NCI-H146 treated with DMSO at 0.1 percent for 48 hours (cell line): ENCODE measurements around the gene ISG15.
"Not testable (repeated sequence)": the region's sequence is repeated elsewhere in the genome, so short reads cannot be mapped to it uniquely, and the experiment has no call there.

Source experiments
- DNase-seq: peaks from one replicate; lab custom pipeline; 2025; ENCODE audit not compliant: unreplicated experiment; lab: John Stamatoyannopoulos, UW

Gene ISG15

DNA sequence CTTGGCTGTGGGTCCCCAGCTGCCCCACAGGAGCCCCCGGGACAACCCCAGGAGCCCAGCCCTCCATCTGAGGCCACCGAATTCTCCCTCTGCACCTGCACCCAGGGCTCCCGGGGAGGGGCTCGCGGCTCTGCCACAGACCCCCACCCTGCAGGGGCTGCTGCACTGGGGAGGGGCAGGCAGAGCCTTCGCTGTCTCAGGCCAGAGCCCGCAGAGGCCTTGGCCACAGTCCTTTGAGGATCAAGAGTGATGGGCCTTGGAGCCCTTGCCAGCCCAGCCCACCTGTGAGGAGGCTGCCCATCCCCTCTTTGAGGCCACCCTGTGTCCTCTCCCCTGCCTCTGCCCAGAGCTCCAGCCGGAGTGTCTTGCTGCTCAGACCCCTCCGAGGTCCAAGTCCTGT is 37.9 kb upstream of the ISG15 start:
- no peak for DNase-seq

DNA sequence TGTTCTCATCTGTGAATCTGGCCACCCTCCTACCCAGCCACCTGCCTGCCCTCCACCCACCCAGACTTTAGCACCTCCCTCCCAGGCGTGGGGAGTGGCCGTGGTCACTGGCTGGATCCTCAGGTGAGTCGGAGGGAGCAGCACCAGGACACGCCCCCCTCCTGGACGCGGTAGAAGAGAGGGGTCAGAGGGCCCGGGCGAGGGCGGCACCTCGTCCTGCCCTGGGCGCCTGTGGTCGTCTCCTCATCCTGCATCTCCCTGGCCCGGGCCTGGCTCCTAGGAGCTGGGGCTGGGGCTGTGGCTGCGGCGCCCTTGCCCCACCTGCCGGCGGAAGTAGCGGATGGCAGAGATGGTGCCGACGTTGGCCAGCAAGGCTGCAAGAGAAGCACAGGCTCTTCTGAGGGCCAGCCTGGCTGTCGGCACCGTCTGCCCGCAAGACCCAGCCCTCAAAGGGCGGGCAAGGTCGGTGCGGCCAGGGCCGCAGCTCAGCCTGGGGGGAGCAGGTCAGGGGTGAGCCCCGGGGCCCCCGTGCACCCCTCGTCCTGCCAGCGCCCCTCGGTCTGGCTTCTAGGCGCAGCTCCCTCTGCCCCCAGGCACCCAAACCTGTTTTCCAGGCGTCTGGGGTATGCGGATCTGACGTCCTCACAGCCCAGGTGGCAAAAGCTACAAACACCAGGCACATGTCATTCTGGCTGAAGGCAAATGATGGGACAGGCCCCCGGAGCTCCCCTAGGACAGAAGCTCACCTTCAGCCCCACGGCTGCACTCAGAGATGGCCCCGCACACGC is 37.2 kb upstream of the ISG15 start:
- no peak for DNase-seq

DNA sequence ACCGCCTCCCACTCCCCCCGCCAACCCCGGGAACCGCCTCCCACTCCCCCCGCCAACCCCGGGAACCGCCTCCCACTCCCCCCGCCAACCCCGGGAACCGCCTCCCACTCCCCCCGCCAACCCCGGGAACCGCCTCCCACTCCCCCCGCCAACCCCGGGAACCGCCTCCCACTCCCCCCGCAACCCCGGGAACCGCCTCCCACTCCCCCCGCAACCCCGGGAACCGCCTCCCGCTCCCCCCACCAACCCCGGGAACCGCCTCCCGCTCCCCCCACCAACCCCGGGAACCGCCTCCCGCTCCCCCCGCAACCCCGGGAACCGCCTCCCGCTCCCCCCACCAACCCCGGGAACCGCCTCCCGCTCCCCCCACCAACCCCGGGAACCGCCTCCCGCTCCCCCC is 36.5 kb upstream of the ISG15 start:
- DNase-seq, result not testable (repeated sequence)

DNA sequence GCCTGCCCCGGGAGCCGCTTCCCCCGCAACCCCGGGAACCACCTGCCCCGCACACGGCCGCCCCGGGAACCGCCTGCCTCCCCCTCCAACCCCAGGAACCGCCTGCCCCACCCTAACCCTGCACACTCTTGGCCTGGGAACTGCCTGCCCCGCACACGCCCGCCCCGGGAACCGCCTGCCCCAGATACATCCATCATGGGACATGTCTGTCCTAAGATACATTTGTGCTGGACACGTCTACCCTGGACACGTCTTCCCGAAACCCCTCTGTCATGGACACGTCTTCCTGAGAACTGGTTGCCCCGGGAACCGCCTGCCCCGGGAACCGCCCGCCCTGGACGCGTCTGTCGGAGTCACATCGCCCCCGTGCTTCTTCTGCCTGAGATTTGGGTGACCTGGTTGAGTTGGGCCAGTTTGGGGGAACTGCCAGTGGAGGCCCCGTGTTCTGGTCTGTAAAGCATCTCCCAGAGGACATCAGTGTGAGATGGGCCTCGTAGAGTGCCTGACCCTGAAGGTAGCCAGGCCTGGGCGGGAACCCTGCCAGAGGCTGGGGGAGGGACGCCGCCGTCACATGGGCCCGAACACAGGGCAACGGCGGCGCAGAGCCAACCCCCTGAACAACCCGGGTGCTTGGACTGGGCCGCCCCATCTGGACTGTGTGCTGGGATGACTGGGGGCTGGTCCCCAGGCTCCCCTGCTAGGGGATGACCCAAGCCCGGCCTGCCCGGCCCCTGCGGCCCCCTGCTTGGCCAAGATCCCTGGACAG is 35.0 kb upstream of the ISG15 start:
- no peak for DNase-seq

DNA sequence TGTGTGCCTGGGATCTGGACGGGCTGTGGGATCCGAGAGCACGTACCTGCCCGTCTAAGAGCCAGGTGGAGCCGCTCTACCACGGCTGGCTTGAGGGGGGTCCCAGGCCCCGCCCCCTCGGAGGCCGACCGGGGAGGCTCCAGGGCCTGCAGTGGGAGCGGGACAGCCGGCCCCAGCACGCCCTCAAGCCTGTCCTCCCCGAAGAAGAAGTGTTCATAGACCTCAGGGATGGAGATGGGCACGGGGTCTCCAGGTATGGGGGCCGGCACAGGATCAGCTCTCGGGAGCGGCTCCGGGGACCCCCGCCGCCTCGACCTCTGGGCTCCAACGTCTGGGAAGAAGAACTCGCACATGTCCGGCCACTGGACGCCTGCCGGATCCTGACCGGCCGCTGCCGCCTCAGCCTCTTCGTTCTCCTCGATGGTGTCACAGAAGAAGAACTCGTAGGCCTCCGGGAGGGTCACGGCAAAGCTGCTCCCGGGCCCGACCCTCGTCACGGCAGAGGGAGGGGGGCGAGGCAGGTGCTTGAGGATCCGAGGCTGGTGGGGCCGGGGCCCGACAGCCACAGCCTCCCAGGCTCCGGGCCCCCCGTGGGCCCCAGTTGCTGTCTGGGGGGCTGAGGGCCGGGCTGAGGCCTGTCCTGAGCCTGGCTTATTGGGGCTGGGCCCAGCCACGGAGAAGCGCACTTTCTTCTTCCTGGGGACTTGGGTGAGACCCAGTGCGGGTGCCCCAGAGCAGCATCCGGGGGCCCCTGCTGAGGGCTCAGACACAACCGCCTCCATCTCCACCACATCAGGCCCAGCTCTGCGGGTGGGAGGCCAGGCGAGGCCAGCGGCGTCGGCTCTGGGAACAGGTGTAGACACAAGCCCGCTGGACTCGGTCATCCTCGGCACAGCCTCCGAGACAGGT is 34.2 kb upstream of the ISG15 start:
- DNase-seq, result no peak

DNA sequence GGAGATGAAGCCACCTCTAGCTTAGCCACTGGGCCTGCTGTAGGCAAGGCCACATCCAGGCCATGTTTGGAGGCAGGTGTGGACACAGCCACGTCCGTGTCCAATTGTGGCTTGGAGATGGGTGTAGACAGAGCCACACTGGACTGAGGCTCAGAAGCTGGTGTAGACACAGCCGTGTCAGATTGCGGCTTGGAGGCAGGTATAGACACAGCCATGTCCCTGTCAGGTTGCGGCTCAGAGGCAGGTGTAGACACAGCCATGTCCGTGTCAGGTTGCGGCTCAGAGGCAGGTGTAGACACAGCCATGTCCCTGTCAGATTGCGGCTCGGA is 33.6 kb upstream of the ISG15 start:
- no peak for DNase-seq

DNA sequence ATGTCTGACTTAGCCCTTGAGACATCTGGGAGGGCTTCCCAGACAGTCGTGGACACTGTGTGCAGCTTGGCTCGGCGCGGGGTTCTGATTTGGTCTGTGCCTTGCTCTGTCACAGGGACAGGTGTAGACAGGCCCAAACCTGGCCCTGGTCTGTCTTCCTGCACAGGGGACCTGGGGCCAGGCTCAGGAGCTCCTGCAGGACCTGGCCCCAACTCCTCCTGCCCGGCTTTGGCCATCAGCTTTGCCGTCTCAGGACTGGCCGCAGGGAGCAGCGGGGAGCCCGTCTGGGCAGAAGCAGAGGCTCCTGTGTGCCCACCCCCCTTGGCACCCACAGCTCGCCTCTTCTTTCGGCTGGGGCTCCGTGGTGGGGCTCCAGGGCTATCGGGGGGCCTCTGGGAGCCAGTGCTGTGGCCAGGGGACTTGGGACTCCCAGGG is 33.1 kb upstream of the ISG15 start:
- DNase-seq, result no peak

DNA sequence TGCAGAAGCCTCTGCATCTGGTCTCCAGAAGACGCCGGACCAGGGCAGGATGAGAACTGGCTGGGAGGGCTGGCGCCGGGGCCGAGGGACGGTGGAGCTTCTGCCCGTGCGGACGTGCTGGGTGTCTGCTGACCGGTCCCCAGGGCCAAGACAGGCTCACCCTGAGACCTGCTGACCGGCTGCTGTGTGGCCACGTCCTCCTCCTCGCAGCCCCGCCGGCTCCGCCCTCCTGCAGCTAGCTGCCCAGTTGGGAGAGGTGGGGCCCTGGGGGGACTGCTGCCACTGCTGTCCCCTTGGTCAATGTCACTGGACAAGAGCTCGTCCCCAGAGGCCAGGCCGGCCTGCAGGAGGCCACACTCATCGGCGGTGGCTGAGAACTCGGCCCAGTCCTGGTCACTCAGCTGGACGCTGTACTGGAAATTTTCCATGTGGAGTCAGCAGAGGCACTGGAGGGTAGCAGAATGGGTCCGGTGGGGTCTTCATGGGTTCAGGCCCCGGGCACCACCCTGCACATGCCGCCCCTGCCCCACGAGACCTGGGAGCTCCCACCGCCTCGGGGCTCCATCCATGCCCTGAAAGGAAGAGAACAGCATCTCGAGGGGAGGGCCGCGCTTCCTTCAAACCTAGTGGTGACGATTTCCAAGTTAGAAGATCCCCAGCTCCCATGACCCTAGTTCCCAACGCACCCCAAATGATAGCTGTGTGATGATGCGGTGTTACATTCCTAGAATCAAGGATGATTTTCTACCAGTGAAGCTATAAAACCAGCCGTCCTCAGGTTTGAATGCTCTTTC is 32.5 kb upstream of the ISG15 start:
- no peak for DNase-seq

DNA sequence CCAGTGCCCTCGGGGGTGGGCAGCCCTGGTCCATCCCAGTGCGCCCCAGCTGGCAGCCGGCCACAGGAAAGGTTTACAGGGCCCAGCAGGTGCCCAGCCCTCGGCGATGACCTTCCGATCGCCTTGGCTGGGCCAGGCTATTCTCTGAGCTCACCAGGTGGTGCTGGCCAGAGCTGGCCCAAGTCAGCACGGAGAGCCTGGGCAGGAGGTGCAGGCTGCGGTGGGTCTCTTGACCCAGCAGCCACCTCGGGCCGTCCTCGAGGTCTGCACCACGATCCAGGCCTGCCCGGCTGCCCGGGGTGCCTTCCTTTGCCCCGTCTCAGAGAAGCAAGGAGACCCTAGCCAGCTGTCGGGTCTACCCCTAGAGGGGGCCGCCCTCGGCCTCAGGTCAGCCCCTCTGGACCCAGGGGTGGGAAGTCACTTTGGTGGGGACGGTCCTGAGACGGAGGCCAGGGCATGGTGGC is 31.8 kb upstream of the ISG15 start:
- no peak for DNase-seq

DNA sequence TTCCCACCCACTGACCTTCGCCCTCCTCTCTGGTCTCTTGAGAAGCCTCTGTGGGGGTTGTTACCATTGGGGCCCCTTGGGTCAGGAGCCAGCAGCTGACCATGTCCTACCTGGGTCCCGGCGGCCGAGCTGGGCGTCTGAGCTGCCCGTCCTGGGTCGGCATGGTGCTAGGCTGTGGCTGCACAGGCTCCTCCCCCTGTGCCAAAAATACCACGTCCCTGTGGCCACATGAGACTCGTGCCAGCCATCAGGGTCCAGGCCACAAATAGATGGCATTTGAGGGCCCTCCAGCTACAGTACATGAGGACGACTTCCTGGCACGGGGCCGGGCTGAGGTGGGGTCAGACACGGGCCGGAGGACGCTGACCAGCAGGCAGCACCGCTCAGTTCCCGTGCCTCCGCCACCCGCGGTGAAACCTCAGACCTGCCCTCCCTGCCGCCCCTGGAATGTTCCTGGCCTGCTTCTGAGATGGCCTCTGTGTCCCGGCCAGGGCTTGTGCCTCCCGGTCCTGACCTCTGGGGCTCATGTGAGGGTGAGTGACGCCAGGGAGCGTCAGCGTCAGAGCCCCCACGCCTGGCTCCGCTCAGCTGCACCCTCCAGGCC is 31.2 kb upstream of the ISG15 start, which contains the start of gene PERM1:
Gene PERM1 (minus strand): TSS at position 139 of the 604 bp plus-strand sequence. CDS start 1,064 bp downstream, outside the sequence.
- DNase-seq, result no peak

DNA sequence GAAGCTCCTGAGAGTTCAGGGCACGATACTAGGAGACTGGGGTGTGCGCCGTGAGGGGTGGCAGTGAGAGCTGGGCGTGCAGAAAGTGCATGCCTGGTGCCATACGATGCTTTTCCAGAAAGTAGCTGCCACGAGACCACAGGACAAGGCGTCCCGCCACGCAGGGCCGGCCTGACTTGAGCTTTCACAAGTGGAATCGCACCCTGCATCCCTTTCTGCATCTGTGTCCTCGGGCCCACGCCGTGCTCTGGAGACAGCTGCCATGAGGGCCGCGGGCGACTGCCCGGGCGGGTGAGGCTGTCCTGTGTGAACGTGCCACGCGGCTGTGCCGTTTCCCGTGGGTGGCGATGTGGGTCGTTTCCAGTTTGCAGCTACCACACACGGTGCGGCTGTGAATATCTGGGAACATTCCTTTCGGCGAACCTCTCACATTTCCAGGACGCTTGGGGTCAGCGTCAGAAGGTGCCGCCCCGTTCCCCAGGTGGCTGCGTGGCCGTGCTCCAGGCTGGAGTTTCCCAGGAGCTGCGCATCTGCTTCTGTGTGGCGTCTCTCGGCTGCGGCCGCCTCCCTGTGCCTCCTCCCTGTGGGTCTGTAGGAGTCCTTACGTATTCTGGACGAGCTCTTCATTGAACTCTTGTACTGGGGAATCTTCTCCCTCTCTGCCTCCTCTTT is 30.4 kb upstream of the ISG15 start:
- no peak for DNase-seq

DNA sequence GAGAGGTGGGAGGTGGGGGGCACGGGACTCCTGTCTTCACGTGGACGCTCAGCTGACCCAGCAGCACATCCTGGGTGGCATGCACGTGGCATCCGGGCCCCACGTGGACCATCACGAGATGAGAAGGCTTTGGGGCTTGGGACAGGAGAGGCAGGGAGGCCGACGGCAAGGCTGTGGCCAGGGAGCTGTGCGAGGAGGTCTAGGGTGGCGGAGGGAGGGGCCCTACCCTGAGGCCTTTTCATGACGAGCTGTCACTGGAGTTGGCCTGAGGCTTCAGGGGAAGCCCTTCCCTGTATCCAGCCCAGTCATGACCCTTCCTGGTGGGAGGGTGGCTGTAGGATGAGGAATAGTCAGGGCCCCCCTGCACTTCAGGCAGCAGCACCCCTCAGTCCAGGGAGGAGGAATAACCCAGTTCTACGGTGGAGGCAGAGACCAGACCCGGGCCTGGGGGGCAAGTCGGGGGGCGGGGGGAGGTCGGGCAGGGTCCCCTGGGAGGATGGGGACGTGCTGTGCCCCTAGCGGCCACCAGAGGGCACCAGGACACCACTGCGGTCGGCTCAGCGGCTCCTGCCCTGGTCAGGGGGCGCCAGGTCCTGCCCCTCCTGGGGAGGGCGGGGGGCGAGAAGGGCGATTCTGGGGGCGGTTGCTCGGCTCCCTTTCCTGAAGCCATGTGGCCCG is 29.4 kb upstream of the ISG15 start:
- DNase-seq, result no peak

DNA sequence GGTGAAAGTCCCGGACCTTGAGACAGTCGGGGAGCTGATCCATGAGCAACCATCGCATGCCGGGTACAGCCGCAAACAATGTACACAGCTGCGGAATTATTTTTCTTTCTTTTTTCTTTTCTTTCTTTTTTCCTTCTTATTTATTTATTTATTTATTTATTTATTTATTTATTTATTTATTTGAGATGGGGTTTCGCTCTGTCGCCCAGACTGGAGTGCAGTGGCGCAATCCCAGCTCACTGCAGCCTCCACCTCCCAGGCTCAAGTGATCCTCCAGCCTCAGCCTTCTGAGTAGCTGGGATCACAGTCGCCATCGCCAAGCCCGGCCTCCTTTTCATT is 28.9 kb upstream of the ISG15 start:
- DNase-seq, result no peak

DNA sequence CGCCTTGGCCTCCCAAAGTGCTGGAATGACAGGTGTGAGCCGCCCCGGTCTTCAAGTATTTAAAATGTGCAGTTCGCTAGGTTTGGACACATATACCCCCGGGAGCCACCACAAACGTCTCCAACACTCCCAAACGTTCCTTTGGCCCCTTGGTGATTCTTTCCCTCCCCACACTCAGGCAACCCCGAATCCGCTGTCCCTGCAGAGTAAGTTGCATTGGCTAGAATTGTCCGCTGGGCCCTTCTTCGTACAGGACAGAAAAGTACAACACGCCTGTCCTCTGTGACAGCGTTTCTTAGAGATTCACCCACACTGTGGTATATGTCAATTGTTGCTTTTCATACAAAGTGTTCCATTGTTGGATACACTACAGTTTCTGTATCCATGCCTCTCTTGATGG is 28.2 kb upstream of the ISG15 start:
- no peak for DNase-seq

DNA sequence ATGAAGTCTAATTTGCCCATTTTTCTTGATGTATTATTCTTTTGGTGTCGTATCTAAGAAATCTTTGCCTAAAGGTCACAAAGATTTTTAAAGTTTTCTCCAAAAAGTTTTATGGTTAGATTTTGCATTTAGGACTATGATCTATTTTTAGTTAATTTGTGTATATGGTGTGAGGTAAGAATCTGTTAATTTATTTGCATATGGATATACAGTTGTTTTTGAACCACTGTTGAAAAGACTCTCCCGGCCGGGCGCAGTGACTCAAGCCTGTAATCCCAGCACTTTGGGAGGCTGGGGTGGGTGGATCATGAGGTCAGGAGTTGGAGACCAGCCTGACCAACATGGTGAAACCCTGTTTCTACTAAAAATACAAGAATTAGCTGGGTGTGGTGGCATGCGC is 25.2 kb upstream of the ISG15 start:
- not testable (repeated sequence) for DNase-seq

DNA sequence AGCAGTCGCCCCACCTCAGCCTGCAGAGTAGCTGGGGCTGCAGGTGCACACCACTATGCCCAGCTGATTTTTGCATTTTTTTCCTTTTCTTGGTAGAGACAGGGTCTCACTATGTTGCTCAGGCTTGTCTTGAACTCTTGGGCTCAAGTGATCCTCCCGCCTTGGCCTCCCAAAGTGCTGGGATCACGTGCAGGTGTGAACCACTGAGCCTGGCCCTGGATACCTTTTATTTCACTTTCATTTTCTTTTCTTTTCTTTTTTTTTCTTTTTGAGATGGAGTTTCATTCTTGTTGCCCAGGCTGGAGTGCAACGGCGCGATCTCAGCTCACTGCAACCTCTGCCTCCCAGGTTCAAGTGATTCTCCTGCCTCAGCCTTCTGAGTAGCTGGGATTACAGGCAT is 22.0 kb upstream of the ISG15 start:
- DNase-seq, result not testable (repeated sequence)

DNA sequence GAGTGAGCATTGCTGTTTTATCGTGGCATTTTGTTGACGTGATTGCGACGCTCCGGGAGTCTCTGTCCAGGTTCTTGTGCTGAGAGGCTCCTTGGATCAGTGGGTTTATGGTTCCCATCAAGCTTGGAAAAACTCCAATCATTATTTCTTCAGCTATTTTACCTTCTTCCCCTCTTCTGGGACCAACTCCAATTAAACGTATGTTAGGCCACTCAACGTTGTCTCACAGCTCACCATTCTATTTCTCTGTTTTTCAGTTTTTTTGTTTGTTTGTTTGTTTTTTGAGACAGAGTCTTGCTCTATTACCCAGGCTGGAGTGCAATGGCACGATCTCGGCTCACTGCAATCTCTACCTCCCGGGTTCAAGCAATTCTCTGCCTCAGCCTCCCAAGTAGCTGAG is 21.4 kb upstream of the ISG15 start:
- no peak for DNase-seq

DNA sequence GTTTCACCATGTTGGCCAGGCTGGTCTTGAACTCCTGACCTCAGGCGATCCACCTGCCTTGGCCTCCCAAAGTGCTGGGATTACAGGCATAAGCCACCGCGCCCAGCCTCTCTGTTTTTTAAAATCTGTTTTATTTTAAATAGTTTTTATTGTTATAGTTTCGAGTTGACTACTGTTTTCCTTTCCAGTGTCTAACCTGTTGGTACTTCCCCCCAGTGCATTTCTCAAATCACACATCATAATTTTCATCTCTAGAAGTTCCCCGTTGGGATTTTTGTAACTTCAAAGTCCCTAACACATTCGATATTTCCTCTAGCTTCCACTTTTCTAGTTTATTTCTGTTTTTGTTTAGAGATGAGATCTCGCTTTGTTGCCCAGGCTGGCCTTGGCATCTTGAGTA is 20.9 kb upstream of the ISG15 start:
- no peak for DNase-seq

DNA sequence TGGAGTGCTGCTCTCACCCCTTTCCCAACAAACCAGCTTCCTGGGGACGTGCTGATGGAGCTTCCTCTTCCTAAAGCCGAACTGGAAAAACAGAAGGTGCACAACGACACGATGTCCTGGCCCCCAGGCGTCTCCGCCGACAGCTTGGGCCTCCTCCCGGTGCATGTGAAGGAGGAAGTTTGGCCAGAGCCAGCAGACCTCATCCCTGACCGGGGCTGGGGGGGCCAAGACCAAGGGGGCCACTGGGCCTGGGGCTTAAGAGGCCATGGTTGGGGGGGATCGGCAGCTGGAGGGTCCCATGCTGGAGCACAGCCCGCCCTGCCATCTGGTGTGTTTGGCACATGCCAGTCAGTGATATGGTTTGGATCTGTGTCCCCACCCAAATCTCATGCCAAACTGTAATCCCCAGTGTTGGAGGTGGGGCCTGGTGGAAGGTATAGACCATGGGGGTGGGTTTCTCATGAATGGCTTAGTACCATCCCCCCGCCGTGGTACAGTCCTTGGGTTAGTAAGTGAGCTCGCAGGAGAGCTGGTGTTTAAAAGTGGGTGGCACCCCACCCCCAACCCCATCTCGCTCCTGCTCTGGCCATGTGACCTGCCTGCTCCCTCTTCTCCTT is 19.8 kb upstream of the ISG15 start:
- DNase-seq, result no peak
